Measurements from ENCODE around the gene BOC.

BOC gene

GRCh38 chr3:113186566-113186965 lies 24.8 kb upstream of the BOC start:
- no peak for DNase-seq

- no peak for DNase-seq
Measured at GRCh38 chr3:113193288-113193687, 18.1 kb upstream of the BOC start.

DNA sequence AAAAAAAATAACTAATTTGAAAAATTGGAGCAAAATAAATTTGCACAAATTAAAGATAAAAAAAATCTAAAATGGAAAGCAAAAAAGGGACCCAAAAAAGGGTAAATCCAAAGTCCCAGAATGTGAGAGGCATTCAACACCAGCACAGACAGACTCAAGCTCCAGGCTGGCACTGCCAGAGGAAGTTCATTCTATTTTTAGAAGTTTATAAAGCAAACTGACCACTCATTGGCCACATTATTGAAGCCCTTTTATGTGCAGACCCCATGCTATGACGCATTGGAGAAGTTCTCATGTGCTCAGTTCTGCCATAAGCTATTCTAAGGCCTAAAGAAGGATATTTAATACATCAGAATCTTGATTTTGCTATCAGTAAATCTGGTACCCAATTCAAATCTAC lies 17.6 kb upstream of the BOC start:
- no peak for DNase-seq

- DNase-seq: peak; percentile 97
Measured at GRCh38 chr3:113194823-113195401, 16.4 kb upstream of the BOC start.

GRCh38 chr3:113200351-113200750 lies 11.0 kb upstream of the BOC start:
- no peak for DNase-seq

DNA sequence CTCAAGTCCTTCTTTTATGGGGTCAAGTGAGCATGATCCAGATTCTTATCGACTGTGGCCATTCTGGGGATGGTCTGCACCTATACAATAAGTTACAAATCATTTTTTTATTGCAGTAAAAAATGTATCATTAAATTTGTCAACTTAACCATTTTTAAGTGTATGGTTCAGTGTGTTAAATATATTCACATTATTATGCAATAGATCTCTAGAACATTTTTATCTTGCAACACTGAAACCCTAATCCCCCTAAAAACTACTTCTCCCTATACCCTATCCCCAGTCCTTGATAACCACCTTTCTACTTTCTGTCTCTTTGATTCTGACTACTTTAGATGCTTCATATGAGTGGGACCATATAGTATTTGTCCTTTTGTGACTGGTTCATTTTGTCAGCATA lies 10.4 kb upstream of the BOC start:
- no peak for DNase-seq

GRCh38 chr3:113204371-113204770 lies 7.0 kb upstream of the BOC start:
- DNase-seq: no peak

DNA sequence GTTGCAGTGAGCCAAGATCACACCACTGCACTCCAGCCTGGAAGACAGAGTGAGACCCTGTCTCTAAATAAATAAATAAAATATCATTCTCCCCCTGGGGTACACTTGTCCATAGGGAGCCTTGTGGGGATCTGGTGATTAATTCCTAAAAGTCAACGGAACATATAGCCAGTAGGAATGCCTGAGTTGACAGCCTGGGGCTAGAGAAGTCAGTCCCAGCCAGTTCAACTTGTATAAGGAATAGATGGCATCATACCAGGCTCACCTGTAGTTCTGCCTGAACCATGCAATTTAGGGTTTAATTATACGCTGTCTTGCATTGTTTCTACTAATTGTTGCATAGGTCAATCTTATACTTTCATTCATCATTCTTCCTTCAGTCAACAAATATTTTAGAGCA lies 5.9 kb upstream of the BOC start:
- no peak for DNase-seq

DNA sequence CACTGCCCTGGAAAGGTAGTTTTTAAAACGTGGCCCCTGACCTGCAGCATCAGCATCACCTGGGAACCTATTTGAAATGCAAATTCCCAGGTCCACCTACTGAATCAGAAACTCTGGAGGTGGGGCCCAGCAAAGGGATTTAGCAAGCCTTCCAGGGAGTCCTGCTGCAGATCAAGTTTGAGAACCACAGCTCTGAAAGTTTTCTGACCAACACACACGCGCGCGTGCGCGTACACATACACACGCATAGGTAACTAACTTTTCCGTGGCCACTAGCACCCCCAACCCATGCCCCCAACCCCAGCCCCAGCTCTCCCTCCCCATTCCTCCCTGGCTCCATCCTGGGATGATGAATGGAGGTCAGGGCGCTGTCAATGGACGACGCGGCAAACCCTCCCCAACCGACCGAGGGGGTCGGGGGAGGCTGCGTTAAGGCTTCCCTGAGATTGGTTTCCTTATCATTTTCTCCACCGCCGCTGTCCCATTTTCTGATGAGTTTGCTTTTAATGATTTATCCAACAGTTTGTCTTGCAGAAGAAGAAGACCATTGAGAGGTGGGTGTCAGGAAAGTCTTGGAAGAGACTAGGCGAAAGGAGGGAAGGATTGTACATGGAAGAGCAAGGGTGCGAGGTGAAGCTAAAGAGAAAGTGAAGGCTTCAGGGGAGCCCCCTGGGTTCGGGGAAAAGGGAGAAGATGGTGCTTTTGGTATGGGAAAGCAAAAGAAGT lies 590 bp upstream of the BOC start:
- no peak for DNase-seq

- peak; percentile 22 for DNase-seq
Measured at GRCh38 chr3:113212150-113212843, 940 bp downstream of the BOC start.

DNA sequence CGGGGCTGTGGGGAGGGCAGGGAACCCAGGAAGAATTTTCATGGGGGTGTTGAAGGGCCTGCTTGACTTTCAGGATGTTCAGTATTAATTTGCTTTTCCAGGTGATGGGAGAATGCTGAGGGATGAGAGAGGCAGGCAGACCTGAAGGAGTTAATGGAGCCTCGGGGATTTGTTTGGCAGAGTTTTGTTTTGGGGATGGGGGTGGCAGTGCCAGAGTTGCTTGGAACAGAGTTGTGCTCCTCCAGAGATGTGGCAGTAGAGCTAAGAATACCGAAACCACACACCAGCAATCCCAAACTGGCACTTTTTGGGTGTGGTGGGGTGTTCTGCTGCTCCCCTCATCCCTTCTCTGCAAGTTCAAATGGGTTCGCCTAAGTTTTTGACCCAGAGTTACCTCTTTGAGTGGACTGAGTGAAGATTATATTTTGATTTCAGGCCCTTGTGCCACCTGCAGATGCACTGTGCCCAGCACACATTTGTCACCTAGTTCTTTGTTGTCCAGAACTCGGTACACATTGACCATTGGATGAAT lies 1.6 kb downstream of the BOC start:
- no peak for DNase-seq

DNA sequence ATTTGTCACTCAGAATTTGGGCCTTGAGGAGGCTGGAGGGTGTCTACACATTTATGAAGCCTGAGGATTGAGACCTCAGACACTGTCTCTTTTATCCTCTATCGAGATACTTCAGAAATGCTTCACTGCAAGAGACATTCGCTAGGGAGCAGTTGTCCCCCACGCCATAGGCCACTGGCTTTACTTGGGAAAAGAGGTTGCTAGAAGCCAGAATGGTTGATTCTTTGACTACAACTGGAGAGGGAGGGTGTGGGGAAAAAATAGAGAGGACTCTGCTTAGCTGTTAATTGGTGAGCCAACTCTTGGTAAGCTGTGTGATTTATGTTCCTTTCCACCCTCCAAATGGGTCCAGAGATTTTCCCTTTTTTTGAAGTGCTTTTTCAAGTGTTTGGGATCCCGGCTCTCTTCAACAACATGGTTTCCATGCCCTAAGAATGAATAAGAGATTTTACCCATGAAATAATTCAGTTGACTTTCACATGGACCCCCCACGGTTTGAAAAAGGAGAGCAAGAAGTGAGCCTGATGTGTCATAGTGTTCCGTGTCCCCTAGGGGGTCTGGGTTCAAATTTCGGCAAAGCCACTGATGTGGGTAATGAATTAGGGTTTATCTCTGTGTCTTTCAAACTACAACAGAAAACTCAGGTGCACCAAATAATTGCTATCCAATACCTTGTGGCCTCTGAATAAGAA lies 2.7 kb downstream of the BOC start:
- DNase-seq: no peak

DNA sequence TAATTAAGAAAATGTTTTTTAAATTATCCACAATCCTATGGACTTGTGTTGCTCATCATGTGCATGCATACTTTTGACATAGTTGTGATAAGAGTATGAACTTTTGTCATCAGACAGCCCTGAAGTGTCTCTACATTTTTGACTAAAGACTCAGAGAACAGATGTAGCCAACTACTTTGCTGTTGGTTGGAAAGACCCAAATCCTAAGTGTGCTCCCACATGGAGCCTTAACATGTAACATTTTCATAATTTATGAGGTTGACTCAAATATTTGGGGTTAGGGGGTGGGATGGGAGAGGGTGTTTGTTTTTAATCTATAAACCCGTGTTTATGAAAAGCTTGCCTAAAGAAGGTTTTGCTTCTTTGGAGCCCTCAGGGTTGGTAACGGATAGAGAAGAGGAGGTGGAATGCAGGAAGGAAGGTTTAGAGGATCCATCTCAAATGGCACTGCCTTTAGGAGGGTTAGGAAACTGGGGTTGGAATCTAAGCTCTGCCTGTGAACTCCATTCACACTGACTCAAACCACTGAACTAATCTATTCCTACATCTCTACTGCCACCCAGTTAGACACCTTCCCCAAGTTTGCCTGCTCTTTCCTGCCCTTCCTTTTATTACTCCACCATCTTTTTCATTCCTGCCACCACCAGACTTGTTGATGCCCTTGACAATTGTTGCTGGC lies 3.7 kb downstream of the BOC start:
- no peak for DNase-seq

GRCh38 chr3:113216393-113216792 lies 5.0 kb downstream of the BOC start:
- no peak for DNase-seq

- no peak for DNase-seq
Measured at GRCh38 chr3:113218011-113218680, 6.8 kb downstream of the BOC start.

DNA sequence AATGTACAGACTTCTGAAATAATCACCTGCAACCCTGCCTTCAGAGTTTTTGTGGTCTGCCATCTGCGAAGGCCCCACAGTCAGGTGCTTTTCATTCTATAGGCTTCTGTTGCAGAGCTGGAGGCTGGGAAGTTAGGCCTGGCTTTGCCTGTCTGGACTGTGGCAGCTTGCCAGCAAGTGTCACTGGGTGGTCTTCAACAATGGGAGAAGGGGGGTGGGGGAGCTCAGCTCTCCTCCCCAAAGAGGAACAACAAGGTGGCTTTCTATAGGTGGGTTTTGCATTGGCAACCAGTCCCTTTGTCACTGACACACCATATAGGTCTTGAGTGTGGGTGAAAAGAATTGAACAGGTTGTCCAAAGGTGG lies 7.3 kb downstream of the BOC start:
- no peak for DNase-seq

- no peak for DNase-seq
Measured at GRCh38 chr3:113219605-113220300, 8.4 kb downstream of the BOC start.

- no peak for DNase-seq
Measured at GRCh38 chr3:113220721-113221120, 9.4 kb downstream of the BOC start.

DNA sequence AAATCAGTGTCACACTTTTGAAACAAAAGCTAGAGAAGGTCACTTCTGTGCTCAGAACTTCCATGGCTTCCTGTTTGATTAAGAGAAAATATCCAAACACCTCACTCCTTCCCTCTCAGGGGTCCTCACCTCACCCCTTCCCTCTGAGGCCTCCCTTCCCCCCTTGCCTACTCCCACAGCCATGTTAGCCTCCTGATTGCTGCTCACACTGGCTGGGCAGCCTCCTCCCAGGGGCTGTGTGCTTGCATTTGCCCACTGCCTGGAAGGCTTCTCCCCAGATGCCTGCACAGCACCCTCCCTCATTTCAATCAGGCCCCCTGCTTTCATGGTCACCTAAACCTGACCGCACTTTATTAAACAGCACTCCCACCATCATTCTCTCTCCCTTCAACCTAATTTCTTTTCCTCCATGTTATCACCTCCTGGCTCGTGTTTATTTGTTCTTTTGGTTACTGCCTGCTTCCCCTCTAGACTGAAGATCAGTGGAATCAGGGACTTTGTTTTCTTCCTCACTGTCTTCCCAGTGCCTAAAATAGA lies 10.4 kb downstream of the BOC start:
- no peak for DNase-seq

- DNase-seq: peak; percentile 63
Measured at GRCh38 chr3:113222451-113223086, 11.2 kb downstream of the BOC start.

All from DMS79 treated with DMSO at 0.1 percent for 48 hours (cell line).